SK-N-DZ (cell line): Measurements from ENCODE around the gene UBE4B.
"Not testable (repeated sequence)": the region's sequence is repeated elsewhere in the genome, so short reads cannot be mapped to it uniquely, and the experiment has no call there.

Experiments
- DNase-seq: peaks from one replicate; pipeline ENCODE4 v3.0.0-alpha.2; 2015; ENCODE audit warnings: low spot score
- small RNA-seq, 2 experiments: library from RNA; depleted of rRNA; stranded (forward); fragments of <200 nt; gene quantifications; one replicate each; pipeline ENCODE3, GENCODE V24; 2014

UBE4B gene

GRCh38 chr1:10209905-10210810, 177.4 kb downstream of the UBE4B start, which contains the start of gene KIF1B:
KIF1B (plus strand) TSS chr1:10210570; CDS start chr1:10232329, 21,759 bp downstream.
- DNase-seq: peak; percentile 94

- peak; percentile 46 for DNase-seq
Observed at GRCh38 chr1:10210841-10211804, 178.4 kb downstream of the UBE4B start.

- peak; percentile 52 for DNase-seq
Observed at GRCh38 chr1:10211805-10212410, 179.2 kb downstream of the UBE4B start.

GRCh38 chr1:10212476-10212875, 179.7 kb downstream of the UBE4B start:
- DNase-seq: no peak

DNA sequence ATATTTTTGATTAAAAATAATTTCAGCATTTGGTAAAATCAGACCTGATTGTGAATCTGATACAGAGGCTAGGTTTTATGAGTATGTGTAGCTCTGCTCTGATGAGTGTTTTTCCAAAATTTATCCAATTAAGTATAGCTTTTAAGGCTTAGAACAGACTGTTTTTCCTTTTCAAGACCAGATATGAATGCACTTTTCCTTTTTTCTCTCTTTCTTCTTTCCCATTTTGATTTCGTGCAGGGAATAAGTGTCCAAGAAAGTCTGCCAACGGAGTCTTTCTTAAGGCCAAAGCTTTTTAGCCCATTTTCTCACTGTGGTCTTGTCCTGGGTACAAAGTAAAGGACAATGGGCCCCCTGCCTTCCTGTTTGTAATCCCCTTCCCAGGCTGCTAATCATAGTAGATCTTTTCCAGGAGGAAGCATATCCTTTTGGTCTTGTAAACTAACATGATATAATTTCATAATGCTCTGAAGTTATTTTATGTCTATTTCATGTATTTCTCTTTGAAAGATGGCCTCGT, 180.5 kb downstream of the UBE4B start:
- no peak for DNase-seq

- no peak for DNase-seq
Observed at GRCh38 chr1:10216090-10216749, 183.5 kb downstream of the UBE4B start.

DNA sequence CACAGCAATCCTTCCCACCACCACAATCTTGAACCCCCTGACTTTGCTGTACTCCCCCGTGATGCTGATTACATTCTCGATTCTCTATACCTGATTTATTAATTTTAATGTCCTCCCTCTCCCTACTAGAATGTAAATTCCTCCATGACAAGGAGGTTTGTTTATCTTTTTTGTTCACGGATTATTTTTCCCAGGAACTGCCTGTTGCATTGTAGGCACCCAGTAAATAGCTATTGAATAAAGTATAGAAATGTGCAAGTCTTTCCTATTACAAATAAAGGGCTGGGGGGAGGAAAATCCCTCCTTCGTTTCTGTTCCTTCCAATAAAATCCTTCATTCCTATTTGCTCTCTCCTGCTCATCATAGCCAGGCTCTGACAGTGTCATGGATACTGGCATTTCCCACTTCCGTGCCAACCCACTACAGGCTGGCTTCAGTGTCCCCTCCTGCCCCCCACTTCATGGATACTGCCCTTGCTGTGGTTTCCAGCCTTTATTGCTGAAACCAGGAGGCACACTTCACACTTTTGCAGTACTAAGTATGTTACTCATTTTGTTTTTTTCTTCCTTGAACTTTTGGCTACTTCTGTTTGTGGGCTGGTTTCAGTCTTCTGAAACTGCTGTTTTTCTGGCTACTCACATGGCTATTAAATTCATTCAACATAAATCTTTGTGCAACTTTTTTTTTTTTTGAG, 185.1 kb downstream of the UBE4B start:
- no peak for DNase-seq

DNA sequence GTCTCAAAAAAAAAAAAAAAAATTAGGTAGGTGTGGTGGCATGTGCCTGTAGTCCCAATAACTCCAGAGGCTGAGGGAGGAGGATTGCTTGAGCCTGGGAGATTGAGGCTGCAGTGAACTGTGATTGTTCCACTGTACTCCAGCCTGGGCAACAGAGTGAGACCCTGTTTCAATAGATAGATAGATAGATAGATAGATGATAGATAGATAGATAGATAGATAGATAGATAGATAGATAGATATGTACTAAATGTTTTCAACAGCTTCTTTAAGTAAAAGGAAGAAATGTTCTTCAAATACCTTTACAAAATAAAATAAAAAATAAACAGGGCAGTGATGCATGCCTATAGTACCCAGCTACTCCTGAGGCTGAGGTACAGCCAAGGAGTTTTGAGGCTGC, 187.4 kb downstream of the UBE4B start:
- no peak for DNase-seq

GRCh38 chr1:10220657-10221056, 187.9 kb downstream of the UBE4B start:
- not testable (repeated sequence) for DNase-seq

- DNase-seq: no peak
Observed at GRCh38 chr1:10225573-10225972, 192.8 kb downstream of the UBE4B start.

DNA sequence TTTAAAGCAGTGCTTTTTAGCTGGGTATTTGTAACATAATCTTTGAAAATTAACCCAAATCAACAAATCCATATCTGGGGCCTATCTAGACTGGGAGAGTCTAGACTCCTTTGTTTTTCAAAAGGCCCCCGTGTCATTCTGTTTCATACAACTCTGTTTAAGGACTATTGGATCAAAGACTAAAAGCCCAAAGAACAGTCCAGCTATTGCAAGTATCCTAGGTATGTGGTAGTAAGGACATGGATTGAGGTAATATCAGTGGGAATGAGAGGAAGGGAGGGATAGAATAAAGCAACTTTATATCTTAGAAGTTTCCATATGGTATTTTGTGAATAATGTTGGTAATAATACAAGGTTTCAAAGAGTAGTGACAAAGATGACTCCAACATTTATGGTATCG, 195.8 kb downstream of the UBE4B start:
- no peak for DNase-seq

DNA sequence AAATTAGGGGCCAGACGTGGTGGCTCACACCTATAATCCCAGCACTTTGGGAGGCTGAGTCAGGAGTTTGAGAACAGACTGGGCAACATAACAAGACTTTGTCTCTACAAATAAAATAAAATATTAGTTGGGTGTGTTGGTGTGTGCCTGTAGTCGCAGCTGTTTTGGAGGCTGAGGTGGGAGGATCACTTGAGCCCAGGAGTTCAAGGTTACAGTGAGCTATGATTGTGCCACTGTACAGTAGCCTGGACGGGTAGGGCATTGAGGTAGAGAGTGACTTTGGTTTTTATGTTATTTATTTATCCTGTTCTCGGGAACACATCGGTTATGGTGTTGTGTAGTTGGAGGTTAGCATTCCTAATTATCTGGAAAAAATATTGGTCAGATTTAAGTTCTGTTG, 197.1 kb downstream of the UBE4B start:
- DNase-seq: no peak

Small RNA genes lying within 50 kb of the gene (small RNA-seq; reads per million reads assigned to genes)
- gene MIR1273D (0 reads per million in 2 experiments), gene RNU6-828P (0 reads per million in 2 experiments)
